GM12878 (cell line): ENCODE measurements around the gene KIAA0930. TPM values are rescaled to one million over a fixed set of nuclear protein-coding genes. Genes with fewer than 3 reads are reported as not detected.

Experiments
- BCL11A ChIP-seq: IDR thresholded peaks from 2 replicates; pipeline ENCODE4 v1.6.1; 2011; ENCODE audit warnings: low read depth, low read length
- DPF2 ChIP-seq: fragments of 450-650 bp; IDR thresholded peaks from 2 replicates; pipeline ENCODE4 v1.6.1; 2017; ENCODE audit warnings: mild to moderate bottlenecking
- E2F8 ChIP-seq: fragments of 450-650 bp; IDR thresholded peaks from 2 replicates; pipeline ENCODE4 v1.6.1; 2018; ENCODE audit warnings: mild to moderate bottlenecking, low read depth, moderate library complexity; ENCODE audit not compliant: partially characterized antibody
- ETV6 ChIP-seq, 2 experiments: fragments of 450-650 bp in 1 of 2; IDR thresholded peaks in 1 of 2; conservative IDR thresholded peaks in 1 of 2; 2 replicates each; pipeline ENCODE4 v1.6.1; 2014; ENCODE audit warnings: antibody characterized with exemption in 1 of 2, borderline replicate concordance in 1 of 2, low read depth in 1 of 2, mild to moderate bottlenecking in 1 of 2, moderate library complexity in 1 of 2
- GABPA ChIP-seq: IDR thresholded peaks from 2 replicates; pipeline ENCODE4 v1.6.1; 2014; ENCODE audit warnings: antibody characterized with exemption, low read depth, mild to moderate bottlenecking, inconsistent platforms
- HDGF ChIP-seq: fragments of 450-650 bp; IDR thresholded peaks from 2 replicates; pipeline ENCODE4 v1.6.1; 2016; ENCODE audit warnings: antibody characterized with exemption
- LARP7 ChIP-seq: fragments of 450-650 bp; IDR thresholded peaks from 2 replicates; pipeline ENCODE4 v1.6.1; 2017; ENCODE audit warnings: mild to moderate bottlenecking
- MTA2 ChIP-seq: fragments of 450-650 bp; IDR thresholded peaks from 2 replicates; pipeline ENCODE4 v1.6.1; 2016; ENCODE audit warnings: low read depth, mild to moderate bottlenecking, moderate library complexity
- MTA3 ChIP-seq: IDR thresholded peaks from 2 replicates; pipeline ENCODE4 v1.6.1; 2012; ENCODE audit warnings: low read length, inconsistent platforms, borderline replicate concordance
- MYB ChIP-seq: fragments of 150-350 bp; IDR thresholded peaks from 2 replicates; pipeline ENCODE4 v1.6.1; 2014; ENCODE audit warnings: mild to moderate bottlenecking, low read depth, low read length, borderline replicate concordance
- NBN ChIP-seq: fragments of 450-650 bp; IDR thresholded peaks from 2 replicates; pipeline ENCODE4 v1.6.1; 2016
- PBX3 ChIP-seq: IDR thresholded peaks from 2 replicates; pipeline ENCODE4 v1.6.1; 2011; ENCODE audit warnings: mild to moderate bottlenecking, low read depth, low read length, moderate library complexity; ENCODE audit not compliant: insufficient replicate concordance
- POU2F2 ChIP-seq: IDR thresholded peaks from 3 replicates; pipeline ENCODE4 v1.6.1; 2011; ENCODE audit warnings: low read depth, mild to moderate bottlenecking, low read length, borderline replicate concordance
- RAD21 ChIP-seq: IDR thresholded peaks from 2 replicates; pipeline ENCODE4 v1.6.1; 2011; ENCODE audit warnings: mild to moderate bottlenecking, low read depth, low read length, moderate library complexity; ENCODE audit not compliant: insufficient read depth
- RB1 ChIP-seq: fragments of 450-650 bp; formaldehyde crosslinking; IDR thresholded peaks from 2 replicates; pipeline ENCODE4 v1.6.1; 2017; ENCODE audit warnings: mild to moderate bottlenecking, borderline replicate concordance
- RFX5 ChIP-seq: IDR thresholded peaks from 2 replicates; pipeline ENCODE4 v1.6.1; 2011; ENCODE audit warnings: low read depth, low read length, improper control_type of control experiment
- SMC3 ChIP-seq: IDR thresholded peaks from 2 replicates; pipeline ENCODE4 v1.6.1; 2011; ENCODE audit warnings: low read length, improper control_type of control experiment, borderline replicate concordance
- SP1 ChIP-seq: IDR thresholded peaks from one replicate; pipeline ENCODE4 v1.6.1; 2011; ENCODE audit warnings: low read depth, low read length
- SUZ12 ChIP-seq: fragments of 200-600 bp; sonication (generic); IDR thresholded peaks from one replicate; pipeline ENCODE4 v1.6.1; 2018; ENCODE audit warnings: antibody characterized with exemption, mild to moderate bottlenecking; ENCODE audit not compliant: unreplicated experiment
- TAF1 ChIP-seq: IDR thresholded peaks from 2 replicates; pipeline ENCODE4 v1.6.1; 2011; ENCODE audit warnings: mild to moderate bottlenecking, low read depth, low read length, borderline replicate concordance
- TBL1XR1 ChIP-seq: IDR thresholded peaks from 2 replicates; pipeline ENCODE4 v1.6.1; 2012; ENCODE audit warnings: low read depth, low read length, improper control_type of control experiment
- ZNF24 ChIP-seq: fragments of 450-650 bp; IDR thresholded peaks from 2 replicates; pipeline ENCODE4 v1.6.1; 2017; ENCODE audit warnings: antibody characterized with exemption, mild to moderate bottlenecking
- ZZZ3 ChIP-seq: IDR thresholded peaks from 2 replicates; pipeline ENCODE4 v1.6.1; 2011; ENCODE audit warnings: low read depth; ENCODE audit not compliant: control insufficient read depth, insufficient read length
- polyA plus RNA-seq, 11 experiments: library from polyadenylated mRNA; depleted of rRNA in 4 of 11; unstranded in 6 of 11; stranded (reverse) in 5 of 11; fragments of >200 nt; fragmentation: Nextera tagmentation in 4 of 11; fragmentation: Illumina TruSeq in 1 of 11; extraction: Ambion mirVana in 4 of 11; extraction: Trizol in 1 of 11; gene quantifications; 1 replicate in 1 of 11; 2 replicates in 10 of 11; pipeline versions ENCODE4 v1.2.1 to v1.2.3, GENCODE V29; 2011 to 2016; ENCODE audit warnings: inconsistent platforms in 2 of 11, missing spikeins in 2 of 11, low read depth in 1 of 11
- total RNA-seq, 4 experiments: library from RNA; depleted of rRNA in 3 of 4; stranded (reverse); fragments of >200 nt in 3 of 4; fragmentation: Illumina TruSeq in 1 of 4; extraction: Trizol in 1 of 4; gene quantifications; 2 replicates each; pipeline versions ENCODE4 v1.2.1 to v1.2.3, GENCODE V29; 2013 to 2021
- TF ChIP-seq, protein P1 (sequence below): fragments of 450-650 bp; IDR thresholded peaks from 2 replicates; pipeline ENCODE4 v1.6.1; 2017; ENCODE audit warnings: low read depth, mild to moderate bottlenecking, moderate library complexity
- TF ChIP-seq, protein P2 (sequence below): IDR thresholded peaks from 2 replicates; pipeline ENCODE4 v1.6.1; 2011; ENCODE audit warnings: low read depth, low read length, improper control_type of control experiment, borderline replicate concordance

Gene KIAA0930
- total and polyA plus RNA-seq, 10 of the 15 experiments (the other 5 are each of a cell fraction or from before 2014, with no cell fraction given): 3.6 to 125 (median 46.3) TPM

GRCh38 chr22:45240810-45241631 lies at the start of gene KIAA0930 (continued):
- TF ChIP-seq E2F8 (no peak), PBX3 (peak; percentile 41), RB1 (no peak), TAF1 (peak; percentile 5; the same call in 1 of the 2 replicates), RAD21 (no peak), POU2F2 (no peak), ETV6 (conservative IDR thresholded peaks at IDR 0.05 in 1 of 2, IDR thresholded peaks at IDR 0.05 in 1 of 2; ENCODE audit: borderline replicate concordance in 1 of 2, low read depth in 1 of 2) (no peak), TBL1XR1 (no peak), LARP7 (no peak), GABPA (no peak), NBN (0 out of 2 replicates have a peak, but pooled peaks have one; percentile 52), MYB (no peak), BCL11A (no peak), RFX5 (no peak), SUZ12 (no peak), DPF2 (no peak), MTA3 (no peak), SMC3 (no peak), HDGF (peak; percentile 72; the same call in 1 of the 2 replicates), ZZZ3 (no peak), ZNF24 (no peak), MTA2 (peak; percentile 36; the same call in 1 of the 2 replicates), SP1 (peak; percentile 37)
- TF ChIP-seq, protein P1, sequence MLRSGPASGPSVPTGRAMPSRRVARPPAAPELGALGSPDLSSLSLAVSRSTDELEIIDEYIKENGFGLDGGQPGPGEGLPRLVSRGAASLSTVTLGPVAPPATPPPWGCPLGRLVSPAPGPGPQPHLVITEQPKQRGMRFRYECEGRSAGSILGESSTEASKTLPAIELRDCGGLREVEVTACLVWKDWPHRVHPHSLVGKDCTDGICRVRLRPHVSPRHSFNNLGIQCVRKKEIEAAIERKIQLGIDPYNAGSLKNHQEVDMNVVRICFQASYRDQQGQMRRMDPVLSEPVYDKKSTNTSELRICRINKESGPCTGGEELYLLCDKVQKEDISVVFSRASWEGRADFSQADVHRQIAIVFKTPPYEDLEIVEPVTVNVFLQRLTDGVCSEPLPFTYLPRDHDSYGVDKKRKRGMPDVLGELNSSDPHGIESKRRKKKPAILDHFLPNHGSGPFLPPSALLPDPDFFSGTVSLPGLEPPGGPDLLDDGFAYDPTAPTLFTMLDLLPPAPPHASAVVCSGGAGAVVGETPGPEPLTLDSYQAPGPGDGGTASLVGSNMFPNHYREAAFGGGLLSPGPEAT: peak; percentile 29; the same call in 1 of the 2 replicates
- TF ChIP-seq, protein P2, sequence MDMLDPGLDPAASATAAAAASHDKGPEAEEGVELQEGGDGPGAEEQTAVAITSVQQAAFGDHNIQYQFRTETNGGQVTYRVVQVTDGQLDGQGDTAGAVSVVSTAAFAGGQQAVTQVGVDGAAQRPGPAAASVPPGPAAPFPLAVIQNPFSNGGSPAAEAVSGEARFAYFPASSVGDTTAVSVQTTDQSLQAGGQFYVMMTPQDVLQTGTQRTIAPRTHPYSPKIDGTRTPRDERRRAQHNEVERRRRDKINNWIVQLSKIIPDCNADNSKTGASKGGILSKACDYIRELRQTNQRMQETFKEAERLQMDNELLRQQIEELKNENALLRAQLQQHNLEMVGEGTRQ: no peak
